Measurements from ENCODE around the gene CLEC4F. TPM values are rescaled to one million over a fixed set of nuclear protein-coding genes. Genes with fewer than 3 reads are reported as not detected.
A peak's percentile ranks its signal among the peaks of the same experiment; 100 is the strongest.
"Not testable (repeated sequence)": the region's sequence is repeated elsewhere in the genome, so short reads cannot be mapped to it uniquely, and the experiment has no call there.

CLEC4F gene
- total RNA-seq, 2 experiments from 2014 or later, result not detected

- ChIA-PET CTCF (no interaction called here), POLR2A (no interaction called here)
- peaks cover 40% of the 10 kb centered on the region for H3K27me3 Mint-ChIP-seq
- Histone ChIP-seq H3K27ac (ENCODE audit: low read depth in 1 of 2, low read length in 2 of 2) (no peak overlapping the region), H3K27me3 (ENCODE audit: control insufficient read depth in 1 of 2, insufficient read depth in 2 of 2, low read length in 2 of 2) (peaks cover 4 to 5% of the 10 kb centered on the region in 2 experiments), H3K36me3 (ENCODE audit: insufficient read depth, low read length) (no peaks in the 10 kb centered on the region), H3K4me3 (ENCODE audit: low read length) (no peak overlapping the region), H3K4me1 (ENCODE audit: insufficient read depth, low read length) (no peaks in the 10 kb centered on the region), H3K9me3 (ENCODE audit: control insufficient read depth in 1 of 2, insufficient read depth in 1 of 2, low read length in 2 of 2) (peaks cover 0 to 7% of the 10 kb centered on the region in 2 experiments)
- no peak overlapping the region for H3K27ac Mint-ChIP-seq
- TF ChIP-seq CTCF (IDR thresholded peaks at IDR 0.05), result no peak
- ATAC-seq (ENCODE audit: poor library complexity) (no peak), DNase-seq (no peak)
- H3K9me3 Mint-ChIP-seq, result no peaks in the 10 kb centered on the region
- no peak overlapping the region for H3K4me3 Mint-ChIP-seq
- no peaks in the 10 kb centered on the region for H3K4me1 Mint-ChIP-seq (ENCODE audit: low read depth)
- intact Hi-C loops (cut with DNase I, micrococcal nuclease), result no loop called here
- no peaks in the 10 kb centered on the region for H3K36me3 Mint-ChIP-seq (ENCODE audit: low read depth)
These were observed 20.7 kb downstream of the CLEC4F start for GRCh38 chr2:70799706-70800105.

GRCh38 chr2:70797996-70798395, 22.4 kb downstream of the CLEC4F start:
- H3K4me3 ChIP-seq (ENCODE audit: low read length); H3K36me3 Mint-ChIP-seq (ENCODE audit: low read depth); H3K36me3 ChIP-seq (ENCODE audit: insufficient read depth, low read length); H3K27me3 ChIP-seq (ENCODE audit: control insufficient read depth in 1 of 2, insufficient read depth in 2 of 2, low read length in 2 of 2); H3K9me3 ChIP-seq (ENCODE audit: control insufficient read depth in 1 of 2, insufficient read depth in 1 of 2, low read length in 2 of 2); intact Hi-C loops (cut with DNase I, micrococcal nuclease); H3K9me3 Mint-ChIP-seq; H3K27ac Mint-ChIP-seq; H3K27ac ChIP-seq (ENCODE audit: low read depth in 1 of 2, low read length in 2 of 2); H3K4me3 Mint-ChIP-seq; ATAC-seq (ENCODE audit: poor library complexity); H3K4me1 Mint-ChIP-seq (ENCODE audit: low read depth); POLR2A ChIA-PET; CTCF ChIA-PET; H3K4me1 ChIP-seq (ENCODE audit: insufficient read depth, low read length): not testable (repeated sequence)
- peak in 2 of 14 experiments; percentile 11 to 27 for DNase-seq
- peaks cover 51% of the 10 kb centered on the region for H3K27me3 Mint-ChIP-seq

DNA sequence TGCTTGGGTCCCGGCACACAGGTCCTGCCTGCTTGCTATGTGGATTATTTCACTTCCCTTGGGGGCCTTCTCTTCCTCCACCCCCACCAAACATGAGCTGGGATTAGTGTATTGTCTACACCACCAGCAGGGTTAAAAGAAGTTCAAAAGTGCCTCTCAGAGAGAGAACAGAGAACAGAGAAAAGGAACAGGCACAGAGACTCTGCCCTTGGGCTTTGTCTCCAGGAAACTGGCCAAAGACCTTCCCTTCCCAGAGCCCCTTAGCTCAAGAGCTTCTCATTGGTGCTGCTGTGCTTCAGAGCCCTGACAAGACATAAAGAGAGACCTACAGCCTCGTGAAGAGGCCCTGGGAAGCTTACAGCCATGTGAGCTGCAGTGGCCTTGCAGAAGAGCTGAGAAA, 22.9 kb downstream of the CLEC4F start:
- CTCF ChIA-PET, result no interaction called here
- H3K4me1 Mint-ChIP-seq (ENCODE audit: low read depth), result no peaks in the 10 kb centered on the region
- ATAC-seq (ENCODE audit: poor library complexity), result no peak
- Histone ChIP-seq H3K27me3 (ENCODE audit: control insufficient read depth in 1 of 2, insufficient read depth in 2 of 2, low read length in 2 of 2) (peaks cover 7 to 8% of the 10 kb centered on the region in 2 experiments), H3K4me3 (ENCODE audit: low read length) (no peak overlapping the region), H3K27ac (ENCODE audit: low read depth in 1 of 2, low read length in 2 of 2) (no peak overlapping the region), H3K36me3 (ENCODE audit: insufficient read depth, low read length) (no peaks in the 10 kb centered on the region), H3K4me1 (ENCODE audit: insufficient read depth, low read length) (no peaks in the 10 kb centered on the region), H3K9me3 (ENCODE audit: control insufficient read depth in 1 of 2, insufficient read depth in 1 of 2, low read length in 2 of 2) (peaks cover 0 to 3% of the 10 kb centered on the region in 2 experiments)
- no peak for DNase-seq
- H3K27ac Mint-ChIP-seq, result no peak overlapping the region
- no peaks in the 10 kb centered on the region for H3K9me3 Mint-ChIP-seq
- POLR2A ChIA-PET, result no interaction called here
- TF ChIP-seq CTCF (IDR thresholded peaks at IDR 0.05), result no peak
- peaks cover 55% of the 10 kb centered on the region for H3K27me3 Mint-ChIP-seq
- H3K36me3 Mint-ChIP-seq (ENCODE audit: low read depth), result no peaks in the 10 kb centered on the region
- intact Hi-C loops (cut with DNase I, micrococcal nuclease), result no loop called here
- no peak overlapping the region for H3K4me3 Mint-ChIP-seq

DNA sequence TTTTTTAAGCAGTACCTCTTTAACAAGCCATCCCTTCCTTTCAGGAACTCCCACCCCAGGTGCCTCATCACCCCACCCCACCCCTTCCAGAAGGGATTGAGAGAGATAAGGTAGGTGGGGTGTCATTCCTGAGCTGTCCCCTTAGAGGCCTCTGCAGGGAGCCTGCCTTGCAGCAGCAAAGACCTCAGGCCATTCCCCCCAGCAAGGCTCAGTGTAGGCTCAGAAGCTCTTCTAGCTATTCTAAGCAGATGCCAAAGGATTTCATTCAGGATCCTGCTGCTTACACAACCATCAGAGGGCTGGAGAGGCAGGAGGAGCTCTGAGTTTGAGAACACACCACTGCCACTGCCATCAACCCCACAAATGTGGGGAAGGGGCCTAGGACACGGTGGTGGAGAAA, 24.1 kb downstream of the CLEC4F start:
- Histone ChIP-seq H3K4me1 (ENCODE audit: insufficient read depth, low read length) (no peaks in the 10 kb centered on the region), H3K36me3 (ENCODE audit: insufficient read depth, low read length) (no peaks in the 10 kb centered on the region), H3K27me3 (ENCODE audit: control insufficient read depth in 1 of 2, insufficient read depth in 2 of 2, low read length in 2 of 2) (peaks cover 7 to 10% of the 10 kb centered on the region in 2 experiments), H3K4me3 (ENCODE audit: low read length) (no peak overlapping the region), H3K9me3 (ENCODE audit: control insufficient read depth in 1 of 2, insufficient read depth in 1 of 2, low read length in 2 of 2) (peaks cover 0 to 3% of the 10 kb centered on the region in 2 experiments), H3K27ac (ENCODE audit: low read depth in 1 of 2, low read length in 2 of 2) (no peak overlapping the region)
- H3K36me3 Mint-ChIP-seq (ENCODE audit: low read depth), result no peaks in the 10 kb centered on the region
- H3K4me3 Mint-ChIP-seq, result no peak overlapping the region
- TF ChIP-seq CTCF (IDR thresholded peaks at IDR 0.05), result no peak
- H3K4me1 Mint-ChIP-seq (ENCODE audit: low read depth), result no peaks in the 10 kb centered on the region
- CTCF ChIA-PET, result no interaction called here
- POLR2A ChIA-PET, result no interaction called here
- H3K9me3 Mint-ChIP-seq, result no peaks in the 10 kb centered on the region
- H3K27me3 Mint-ChIP-seq, result peaks cover 61% of the 10 kb centered on the region
- DNase-seq (no peak), ATAC-seq (ENCODE audit: poor library complexity) (no peak)
- intact Hi-C loops (cut with DNase I, micrococcal nuclease), result no loop called here
- H3K27ac Mint-ChIP-seq, result no peak overlapping the region

Measured in CD4-positive, alpha-beta T cell (primary cell).